H1 (cell line): Measurements from ENCODE around the gene CNTNAP1. TPM values are rescaled to one million over a fixed set of nuclear protein-coding genes. Genes with fewer than 3 reads are reported as not detected.

Source experiments
- CTCF ChIA-PET: fragments of 300-600 bp; sonication (Branson Sonifier 250); formaldehyde crosslinking; loops from one replicate; lab custom pipeline; 2021; ENCODE audit not compliant: partially characterized antibody; lab: Charles Lee
- POLR2A ChIA-PET: fragments of 300-600 bp; sonication (Branson Sonifier 250); formaldehyde crosslinking; loops from one replicate; lab custom pipeline; 2021; ENCODE audit warnings: inconsistent platforms; ENCODE audit not compliant: partially characterized antibody; lab: Charles Lee
- DNase-seq, 2 experiments: peaks; one replicate each; pipeline versions ENCODE4 v3.0.0 to v3.0.0-alpha.2; 2010 to 2022; ENCODE audit warnings: low spot score in 2 of 2, low read depth in 1 of 2, mixed read lengths in 1 of 2
- FAIRE-seq: peaks from 2 replicates; lab custom pipeline; 2011; peaks lifted over from hg19 to GRCh38; lab: Jason Lieb, UNC
- H2AFZ ChIP-seq: 2 replicates; pipeline ENCODE4 v1.8.1; 2012; ENCODE audit warnings: low read length, inconsistent platforms
- H2AK5ac ChIP-seq: 2 replicates; pipeline ENCODE4 v1.6.1; 2013; ENCODE audit warnings: low read depth, low read length
- H2BK120ac ChIP-seq: replicated peaks from 2 replicates; pipeline ENCODE3; 2013; ENCODE audit warnings: low read depth, low read length, inconsistent platforms
- H2BK12ac ChIP-seq: 2 replicates; pipeline ENCODE4 v1.6.1; 2013; ENCODE audit warnings: low read depth, low read length
- H2BK15ac ChIP-seq: 2 replicates; pipeline ENCODE4 v1.6.1; 2013; ENCODE audit warnings: low read length
- H2BK20ac ChIP-seq: 2 replicates; pipeline ENCODE4 v1.6.1; 2013; ENCODE audit warnings: low read length
- H2BK5ac ChIP-seq: 2 replicates; pipeline ENCODE4 v1.6.1; 2013; ENCODE audit warnings: low read depth, low read length
- H3K14ac ChIP-seq: 2 replicates; pipeline ENCODE4 v1.6.1; 2013; ENCODE audit warnings: inconsistent platforms; ENCODE audit not compliant: insufficient read length
- H3K18ac ChIP-seq: 2 replicates; pipeline ENCODE4 v1.6.1; 2013; ENCODE audit warnings: low read length; ENCODE audit errors: extremely low read depth
- H3K23ac ChIP-seq: 2 replicates; pipeline ENCODE4 v1.6.1; 2013; ENCODE audit warnings: inconsistent platforms; ENCODE audit not compliant: insufficient read length
- H3K23me2 ChIP-seq: 2 replicates; pipeline ENCODE4 v1.6.1; 2013; ENCODE audit warnings: low read depth, low read length
- H3K27ac ChIP-seq: 2 replicates; pipeline ENCODE4 v1.6.1; 2011; ENCODE audit warnings: low read depth, low read length, inconsistent platforms
- H3K27me3 ChIP-seq, 4 experiments: replicated peaks in 1 of 4; 1 replicate in 1 of 4; 2 replicates in 3 of 4; pipeline versions ENCODE4 v1.6.1 to v1.8.1; 2011 to 2013; ENCODE audit warnings: low read length in 3 of 4, mild to moderate bottlenecking in 3 of 4, inconsistent platforms in 2 of 4, mixed read lengths in 2 of 4, moderate library complexity in 1 of 4; ENCODE audit not compliant: control insufficient read depth in 3 of 4, insufficient read depth in 3 of 4; ENCODE audit errors: extremely low read depth in 1 of 4
- H3K36me3 ChIP-seq, 4 experiments: 2 replicates each; pipeline versions ENCODE4 v1.6.1 to v1.8.1; 2011 to 2013; ENCODE audit warnings: mild to moderate bottlenecking in 4 of 4, low read length in 3 of 4, moderate library complexity in 2 of 4, control low read depth in 1 of 4, inconsistent platforms in 1 of 4; ENCODE audit not compliant: insufficient read depth in 4 of 4, control insufficient read depth in 2 of 4
- H3K4ac ChIP-seq: replicated peaks from 2 replicates; pipeline ENCODE3; 2013; ENCODE audit warnings: low read length, low read depth, mixed read lengths, inconsistent platforms; ENCODE audit not compliant: insufficient read length
- H3K4me1 ChIP-seq, 4 experiments: replicated peaks in 1 of 4; 1 replicate in 1 of 4; 2 replicates in 3 of 4; pipeline versions ENCODE4 v1.6.1 to v1.8.1; 2011 to 2013; ENCODE audit warnings: low read length in 3 of 4, inconsistent platforms in 2 of 4, mixed read lengths in 1 of 4; ENCODE audit not compliant: insufficient read depth in 4 of 4, control insufficient read depth in 3 of 4
- H3K4me2 ChIP-seq, 2 experiments: 2 replicates each; pipeline versions ENCODE4 v1.6.1 to v1.8.1; 2011 to 2013; ENCODE audit warnings: low read depth in 2 of 2, low read length in 2 of 2, control low read depth in 1 of 2, inconsistent platforms in 1 of 2, mild to moderate bottlenecking in 1 of 2; ENCODE audit not compliant: insufficient read depth in 1 of 2
- H3K4me3 ChIP-seq, 4 experiments: fragments of 200-600, 300-600 bp in 1 of 4; sonication (generic), shearing (Covaris generic), sonication (Bioruptor Twin) in 1 of 4; 2 replicates each; pipeline versions ENCODE4 v1.5.1 to v1.8.1; 2011 to 2016; ENCODE audit warnings: low read length in 4 of 4, low read depth in 3 of 4, control low read depth in 2 of 4, inconsistent platforms in 2 of 4, mild to moderate bottlenecking in 2 of 4, mixed read lengths in 1 of 4, moderate library complexity in 1 of 4; ENCODE audit not compliant: insufficient read depth in 2 of 4; ENCODE audit errors: extremely low read depth in 1 of 4
- H3K56ac ChIP-seq: replicated peaks from 2 replicates; pipeline ENCODE3; 2013; ENCODE audit warnings: low read depth, mild to moderate bottlenecking, mixed read lengths, low read length, inconsistent platforms; ENCODE audit not compliant: insufficient read length
- H3K79me1 ChIP-seq: 2 replicates; pipeline ENCODE4 v1.6.1; 2013; ENCODE audit warnings: low read depth, low read length, control low read depth
- H3K79me2 ChIP-seq, 2 experiments: 2 replicates each; pipeline versions ENCODE4 v1.6.1 to v1.8.1; 2012 to 2013; ENCODE audit warnings: low read length in 2 of 2, mild to moderate bottlenecking in 2 of 2, inconsistent platforms in 1 of 2; ENCODE audit not compliant: insufficient read depth in 2 of 2, control insufficient read depth in 1 of 2
- H3K9ac ChIP-seq, 4 experiments: replicated peaks in 1 of 4; 1 replicate in 1 of 4; 2 replicates in 3 of 4; pipeline versions ENCODE4 v1.6.1 to v1.8.1; 2011 to 2013; ENCODE audit warnings: low read depth in 3 of 4, low read length in 3 of 4, control low read depth in 2 of 4, mild to moderate bottlenecking in 2 of 4, moderate library complexity in 2 of 4, inconsistent platforms in 1 of 4; ENCODE audit errors: extremely low read depth in 1 of 4
- H3K9me3 ChIP-seq, 2 experiments: 2 replicates each; pipeline versions ENCODE4 v1.6.1 to v1.8.1; 2012 to 2013; ENCODE audit warnings: mild to moderate bottlenecking in 2 of 2, moderate library complexity in 2 of 2, control low read depth in 1 of 2, inconsistent platforms in 1 of 2, low read depth in 1 of 2, low read length in 1 of 2, mixed read lengths in 1 of 2; ENCODE audit not compliant: insufficient read depth in 2 of 2
- H4K20me1 ChIP-seq, 2 experiments: replicated peaks in 1 of 2; 2 replicates each; pipeline versions ENCODE3 to v1.8.1; 2011 to 2013; ENCODE audit warnings: inconsistent platforms in 2 of 2, low read length in 2 of 2, mild to moderate bottlenecking in 1 of 2; ENCODE audit not compliant: insufficient read depth in 2 of 2, control insufficient read depth in 1 of 2
- H4K5ac ChIP-seq: 2 replicates; pipeline ENCODE4 v1.6.1; 2013; ENCODE audit warnings: low read length, low read depth, mixed read lengths, inconsistent platforms; ENCODE audit not compliant: insufficient read length
- H4K8ac ChIP-seq: 2 replicates; pipeline ENCODE4 v1.8.0; 2013; ENCODE audit warnings: mild to moderate bottlenecking, moderate library complexity, low read length, inconsistent platforms; ENCODE audit not compliant: insufficient read depth; ENCODE audit errors: extremely low read depth
- H4K91ac ChIP-seq: replicated peaks from 2 replicates; pipeline ENCODE3; 2013; ENCODE audit warnings: low read length, mixed read lengths, inconsistent platforms; ENCODE audit not compliant: insufficient read length
- ATF3 ChIP-seq: IDR thresholded peaks from 2 replicates; pipeline ENCODE4 v1.6.1; 2011; ENCODE audit warnings: low read depth, mild to moderate bottlenecking, low read length; ENCODE audit not compliant: insufficient read depth
- CBX8 ChIP-seq: fragments of 300-800, 300-1000 bp; sonication (generic); IDR thresholded peaks from 2 replicates; pipeline ENCODE4 v1.7.1; 2016; ENCODE audit warnings: low read depth, low read length, borderline replicate concordance
- CTBP2 ChIP-seq: IDR thresholded peaks from 2 replicates; pipeline ENCODE4 v1.7.0; 2011; ENCODE audit warnings: borderline replicate concordance, mild to moderate bottlenecking, moderate library complexity, mixed read lengths, low read length; ENCODE audit not compliant: insufficient read depth, insufficient read length
- EZH2 ChIP-seq: fragments of 200-600 bp; sonication (generic); IDR thresholded peaks from 2 replicates; pipeline ENCODE4 v1.7.1; 2012; ENCODE audit warnings: low read depth, mild to moderate bottlenecking, moderate library complexity, low read length, inconsistent platforms; ENCODE audit not compliant: severe bottlenecking
- GTF2F1 ChIP-seq: IDR thresholded peaks from 2 replicates; pipeline ENCODE4 v1.6.1; 2012; ENCODE audit warnings: low read depth, low read length, improper control_type of control experiment, borderline replicate concordance
- MAFK ChIP-seq: IDR thresholded peaks from 2 replicates; pipeline ENCODE4 v1.6.1; 2012; ENCODE audit warnings: low read depth, mild to moderate bottlenecking, improper control_type of control experiment, low read length
- MAX ChIP-seq: IDR thresholded peaks from 2 replicates; pipeline ENCODE4 v1.6.1; 2012; ENCODE audit warnings: inconsistent platforms
- POU5F1 ChIP-seq: IDR thresholded peaks from 2 replicates; pipeline ENCODE4 v1.6.1; 2011; ENCODE audit warnings: low read depth, mild to moderate bottlenecking, low read length, moderate library complexity
- RNF2 ChIP-seq: fragments of 200-900, 300-1000 bp; sonication (generic); IDR thresholded peaks from 2 replicates; pipeline ENCODE4 v1.7.1; 2016; ENCODE audit warnings: borderline replicate concordance, low read depth, mild to moderate bottlenecking, antibody characterized with exemption, low read length; ENCODE audit not compliant: poor library complexity, severe bottlenecking; ENCODE audit errors: missing control alignments
- TBP ChIP-seq: IDR thresholded peaks from 2 replicates; pipeline ENCODE4 v1.6.1; 2011; ENCODE audit warnings: low read depth, low read length, improper control_type of control experiment
- YY1 ChIP-seq: IDR thresholded peaks from 2 replicates; pipeline ENCODE4 v1.6.1; 2011; ENCODE audit warnings: low read depth, mild to moderate bottlenecking, low read length
- WGBS, 2 experiments: shearing (Covaris generic) in 1 of 2; methylation state at CpG; one replicate each; pipeline versions ENCODE4 v1.1.6 to v1.1.7; 2013 to 2015; ENCODE audit warnings: low lambda C conversion rate in 2 of 2, mixed read lengths in 2 of 2, inconsistent platforms in 1 of 2, low coverage in 1 of 2, missing lambda C conversion rate in 1 of 2; ENCODE audit not compliant: insufficient replicate concordance in 2 of 2, insufficient coverage in 1 of 2, insufficient read length in 1 of 2; ENCODE audit errors: extremely low coverage in 1 of 2, missing lambda C conversion rate in 1 of 2; 5-methylcytosine and 5-hydroxymethylcytosine counted together
- polyA plus RNA-seq, 7 experiments: library from polyadenylated mRNA; depleted of rRNA in 3 of 7; stranded (reverse) in 5 of 7; unstranded in 2 of 7; fragments of >200 nt in 5 of 7; fragments of 200-250 nt in 2 of 7; gene quantifications; 1 replicate in 5 of 7; 2 replicates in 1 of 7; 4 replicates in 1 of 7; pipeline versions ENCODE4 v1.2.1 to v1.2.3, GENCODE V29; 2011 to 2013; ENCODE audit warnings: missing spikeins in 2 of 7, mixed read lengths in 2 of 7
- total RNA-seq: library from RNA; stranded (reverse); fragmentation: NEBNext Ultra II Directional; extraction: Animal tissue kit (Norgen Biotek cat#: 25700); gene quantifications from 2 replicates; pipeline ENCODE4 v1.2.1, GENCODE V29; 2021

CNTNAP1 gene
- total and polyA plus RNA-seq, 2 of the 8 experiments (the other 6 are each of a cell fraction or from before 2014, with no cell fraction given): 4.7 to 10.0 TPM

- TF ChIP-seq YY1 (no peak), MAFK (no peak), POU5F1 (no peak), GTF2F1 (no peak), CTBP2 (no peak), MAX (no peak), RNF2 (no peak), ATF3 (no peak), TBP (no peak), CBX8 (no peak), EZH2 (no peak)
- Histone ChIP-seq H3K4ac (no peak overlapping the region), H2BK12ac (no peak overlapping the region), H3K4me2 (no peak overlapping the region), H2AFZ (no peak overlapping the region), H3K79me1 (no peaks in the 10 kb centered on the region), H2AK5ac (no peak overlapping the region), H3K27ac (no peak overlapping the region), H4K8ac (no peak overlapping the region), H3K36me3 (no peaks in the 10 kb centered on the region), H3K9me3 (no peaks in the 10 kb centered on the region), H3K27me3 (no peaks in the 10 kb centered on the region), H3K4me1 (peaks cover 0 to 7% (median 0%) of the 10 kb centered on the region in 4 experiments; a peak in 3 of 7 replicates), H2BK15ac (no peak overlapping the region), H2BK20ac (no peak overlapping the region), H2BK5ac (no peak overlapping the region), H3K23me2 (no peaks in the 10 kb centered on the region; the same call in 1 of the 2 replicates), H3K79me2 (no peaks in the 10 kb centered on the region), H2BK120ac (no peak overlapping the region), H4K91ac (no peak overlapping the region), H4K20me1 (no peaks in the 10 kb centered on the region), H3K23ac (no peak overlapping the region), H3K18ac (no peak overlapping the region), H3K4me3 (no peak overlapping the region), H3K14ac (no peak overlapping the region), H3K56ac (no peak overlapping the region), H4K5ac (no peak overlapping the region), H3K9ac (no peak overlapping the region)
- DNase-seq: no peak
- no peak for FAIRE-seq
- POLR2A ChIA-PET: interaction anchor here (0.6 to 1.0 kb wide), 4 partner anchors 9 to 400 kb away, joined by 3 read pairs; no protein-coding TSS in a partner anchor
- 94% methylated on average over 4 of the region's 4 CpGs; no CpG with 5 or more reads in 1 of the 2 experiments for WGBS, 2 experiments
- CTCF ChIA-PET: interaction anchor here (0.6 to 1.2 kb wide), 3 partner anchors 15 to 1999 kb away, joined by 3 read pairs; no protein-coding TSS in a partner anchor
Measured at GRCh38 chr17:42651392-42651791, 30.9 kb upstream of the CNTNAP1 start.
